ENCODE measurements around the gene LMNB1.
A peak's percentile ranks its signal among the peaks of the same experiment; 100 is the strongest.

The LMNB1 gene, protein sequence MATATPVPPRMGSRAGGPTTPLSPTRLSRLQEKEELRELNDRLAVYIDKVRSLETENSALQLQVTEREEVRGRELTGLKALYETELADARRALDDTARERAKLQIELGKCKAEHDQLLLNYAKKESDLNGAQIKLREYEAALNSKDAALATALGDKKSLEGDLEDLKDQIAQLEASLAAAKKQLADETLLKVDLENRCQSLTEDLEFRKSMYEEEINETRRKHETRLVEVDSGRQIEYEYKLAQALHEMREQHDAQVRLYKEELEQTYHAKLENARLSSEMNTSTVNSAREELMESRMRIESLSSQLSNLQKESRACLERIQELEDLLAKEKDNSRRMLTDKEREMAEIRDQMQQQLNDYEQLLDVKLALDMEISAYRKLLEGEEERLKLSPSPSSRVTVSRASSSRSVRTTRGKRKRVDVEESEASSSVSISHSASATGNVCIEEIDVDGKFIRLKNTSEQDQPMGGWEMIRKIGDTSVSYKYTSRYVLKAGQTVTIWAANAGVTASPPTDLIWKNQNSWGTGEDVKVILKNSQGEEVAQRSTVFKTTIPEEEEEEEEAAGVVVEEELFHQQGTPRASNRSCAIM

DNA sequence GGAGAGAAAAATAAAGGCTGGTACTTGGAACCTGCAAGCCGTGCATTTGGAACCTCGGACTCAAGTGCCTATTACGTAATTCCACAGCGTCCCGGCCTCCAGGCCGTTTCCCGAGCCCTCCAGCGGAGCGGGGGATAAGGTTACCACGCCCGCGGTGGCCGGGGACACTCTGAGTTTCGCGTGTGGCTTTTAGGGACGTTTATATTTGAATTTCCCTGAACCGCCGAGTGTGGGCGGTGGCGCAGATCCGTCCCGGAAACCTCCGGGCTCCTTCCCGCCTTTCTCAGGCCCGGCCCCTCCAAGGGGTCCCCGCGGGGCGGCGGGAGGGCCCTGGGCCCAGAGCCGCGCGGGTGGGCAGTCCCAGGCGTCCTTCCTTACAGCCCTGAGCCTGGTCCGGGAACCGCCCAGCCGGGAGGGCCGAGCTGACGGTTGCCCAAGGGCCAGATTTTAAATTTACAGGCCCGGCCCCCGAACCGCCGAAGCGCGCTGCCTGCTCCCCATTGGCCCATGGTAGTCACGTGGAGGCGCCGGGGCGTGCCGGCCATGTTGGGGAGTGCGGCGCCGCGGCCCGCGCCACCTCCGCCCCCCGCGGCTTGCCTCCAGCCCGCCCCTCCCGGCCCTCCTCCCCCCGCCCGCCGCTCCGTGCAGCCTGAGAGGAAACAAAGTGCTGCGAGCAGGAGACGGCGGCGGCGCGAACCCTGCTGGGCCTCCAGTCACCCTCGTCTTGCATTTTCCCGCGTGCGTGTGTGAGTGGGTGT lies at the start of gene LMNB1:
LMNB1 (plus strand) TSS at position 638 of the 758 bp plus-strand sequence. CDS start 373 bp downstream, outside the sequence.
- TF ChIP-seq, protein P1, sequence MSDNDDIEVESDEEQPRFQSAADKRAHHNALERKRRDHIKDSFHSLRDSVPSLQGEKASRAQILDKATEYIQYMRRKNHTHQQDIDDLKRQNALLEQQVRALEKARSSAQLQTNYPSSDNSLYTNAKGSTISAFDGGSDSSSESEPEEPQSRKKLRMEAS (IDR thresholded peaks at IDR 0.05), result peak; percentile 87
- TF ChIP-seq ZBTB7A (IDR thresholded peaks at IDR 0.05; ENCODE audit: low read depth) (peak; percentile 69; the same call in 1 of the 2 replicates), YY1 (IDR thresholded peaks at IDR 0.05; ENCODE audit: low read depth) (peak; percentile 75; the same call in 1 of the 2 replicates), CEBPB (IDR thresholded peaks at IDR 0.05) (peak; percentile 92), EP300 (IDR thresholded peaks at IDR 0.05; ENCODE audit: borderline replicate concordance) (peak; percentile 61; the same call in 1 of the 2 replicates), CREB1 (IDR thresholded peaks at IDR 0.05; ENCODE audit: low read depth) (no peak; the same call in 1 of the 2 replicates), TEAD4 (IDR thresholded peaks at IDR 0.05) (peak; percentile 46), FOXM1 (IDR thresholded peaks at IDR 0.05; ENCODE audit: borderline replicate concordance, low read depth) (peak; percentile 98), TCF12 (IDR thresholded peaks at IDR 0.05; ENCODE audit: low read depth) (peak; percentile 64), RAD21 (IDR thresholded peaks at IDR 0.05; ENCODE audit: low read depth) (no peak; the same call in 1 of the 2 replicates), EGR1 (IDR thresholded peaks at IDR 0.05) (peak; percentile 87), TAF1 (IDR thresholded peaks at IDR 0.05; ENCODE audit: low read depth) (peak; percentile 40; the same call in 1 of the 2 replicates), NFIC (IDR thresholded peaks at IDR 0.05) (peak; percentile 56)
- TF ChIP-seq, protein P2, sequence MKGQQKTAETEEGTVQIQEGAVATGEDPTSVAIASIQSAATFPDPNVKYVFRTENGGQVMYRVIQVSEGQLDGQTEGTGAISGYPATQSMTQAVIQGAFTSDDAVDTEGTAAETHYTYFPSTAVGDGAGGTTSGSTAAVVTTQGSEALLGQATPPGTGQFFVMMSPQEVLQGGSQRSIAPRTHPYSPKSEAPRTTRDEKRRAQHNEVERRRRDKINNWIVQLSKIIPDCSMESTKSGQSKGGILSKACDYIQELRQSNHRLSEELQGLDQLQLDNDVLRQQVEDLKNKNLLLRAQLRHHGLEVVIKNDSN (IDR thresholded peaks at IDR 0.05), result peak; percentile 97
- TF ChIP-seq, protein P3, sequence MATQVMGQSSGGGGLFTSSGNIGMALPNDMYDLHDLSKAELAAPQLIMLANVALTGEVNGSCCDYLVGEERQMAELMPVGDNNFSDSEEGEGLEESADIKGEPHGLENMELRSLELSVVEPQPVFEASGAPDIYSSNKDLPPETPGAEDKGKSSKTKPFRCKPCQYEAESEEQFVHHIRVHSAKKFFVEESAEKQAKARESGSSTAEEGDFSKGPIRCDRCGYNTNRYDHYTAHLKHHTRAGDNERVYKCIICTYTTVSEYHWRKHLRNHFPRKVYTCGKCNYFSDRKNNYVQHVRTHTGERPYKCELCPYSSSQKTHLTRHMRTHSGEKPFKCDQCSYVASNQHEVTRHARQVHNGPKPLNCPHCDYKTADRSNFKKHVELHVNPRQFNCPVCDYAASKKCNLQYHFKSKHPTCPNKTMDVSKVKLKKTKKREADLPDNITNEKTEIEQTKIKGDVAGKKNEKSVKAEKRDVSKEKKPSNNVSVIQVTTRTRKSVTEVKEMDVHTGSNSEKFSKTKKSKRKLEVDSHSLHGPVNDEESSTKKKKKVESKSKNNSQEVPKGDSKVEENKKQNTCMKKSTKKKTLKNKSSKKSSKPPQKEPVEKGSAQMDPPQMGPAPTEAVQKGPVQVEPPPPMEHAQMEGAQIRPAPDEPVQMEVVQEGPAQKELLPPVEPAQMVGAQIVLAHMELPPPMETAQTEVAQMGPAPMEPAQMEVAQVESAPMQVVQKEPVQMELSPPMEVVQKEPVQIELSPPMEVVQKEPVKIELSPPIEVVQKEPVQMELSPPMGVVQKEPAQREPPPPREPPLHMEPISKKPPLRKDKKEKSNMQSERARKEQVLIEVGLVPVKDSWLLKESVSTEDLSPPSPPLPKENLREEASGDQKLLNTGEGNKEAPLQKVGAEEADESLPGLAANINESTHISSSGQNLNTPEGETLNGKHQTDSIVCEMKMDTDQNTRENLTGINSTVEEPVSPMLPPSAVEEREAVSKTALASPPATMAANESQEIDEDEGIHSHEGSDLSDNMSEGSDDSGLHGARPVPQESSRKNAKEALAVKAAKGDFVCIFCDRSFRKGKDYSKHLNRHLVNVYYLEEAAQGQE (IDR thresholded peaks at IDR 0.05; ENCODE audit: low read depth), result no peak

DNA sequence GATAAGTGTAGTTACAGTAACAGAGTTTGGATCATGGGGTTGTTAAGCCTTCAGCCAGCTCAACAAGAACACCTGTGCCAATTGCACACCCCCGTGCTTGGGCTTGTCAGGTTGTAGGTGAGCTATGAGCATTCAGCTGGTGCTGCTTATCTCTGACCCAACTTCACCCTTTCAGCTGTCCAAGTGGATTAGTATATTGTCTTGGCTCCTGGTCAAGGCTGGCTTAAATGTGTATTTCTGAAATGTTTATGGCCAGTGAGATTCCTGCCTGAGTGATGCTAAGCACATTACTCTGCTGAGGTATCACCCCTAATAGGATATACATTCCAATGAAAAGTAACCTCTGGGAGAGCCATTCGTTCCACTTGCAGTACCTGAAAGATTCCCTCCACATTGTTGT lies 44.2 kb upstream of the LMNB1 start:
- TF ChIP-seq CREB1 (IDR thresholded peaks at IDR 0.05; ENCODE audit: low read depth) (no peak), CEBPB (IDR thresholded peaks at IDR 0.05) (no peak), EP300 (IDR thresholded peaks at IDR 0.05; ENCODE audit: borderline replicate concordance) (no peak), YY1 (IDR thresholded peaks at IDR 0.05; ENCODE audit: low read depth) (no peak), FOXM1 (IDR thresholded peaks at IDR 0.05; ENCODE audit: borderline replicate concordance, low read depth) (no peak), RAD21 (IDR thresholded peaks at IDR 0.05; ENCODE audit: low read depth) (no peak), TEAD4 (IDR thresholded peaks at IDR 0.05) (no peak), TAF1 (IDR thresholded peaks at IDR 0.05; ENCODE audit: low read depth) (no peak), TCF12 (IDR thresholded peaks at IDR 0.05; ENCODE audit: low read depth) (no peak)
- TF ChIP-seq, protein P3 (IDR thresholded peaks at IDR 0.05; ENCODE audit: low read depth), result no peak
- TF ChIP-seq, protein P2 (IDR thresholded peaks at IDR 0.05), result no peak

DNA sequence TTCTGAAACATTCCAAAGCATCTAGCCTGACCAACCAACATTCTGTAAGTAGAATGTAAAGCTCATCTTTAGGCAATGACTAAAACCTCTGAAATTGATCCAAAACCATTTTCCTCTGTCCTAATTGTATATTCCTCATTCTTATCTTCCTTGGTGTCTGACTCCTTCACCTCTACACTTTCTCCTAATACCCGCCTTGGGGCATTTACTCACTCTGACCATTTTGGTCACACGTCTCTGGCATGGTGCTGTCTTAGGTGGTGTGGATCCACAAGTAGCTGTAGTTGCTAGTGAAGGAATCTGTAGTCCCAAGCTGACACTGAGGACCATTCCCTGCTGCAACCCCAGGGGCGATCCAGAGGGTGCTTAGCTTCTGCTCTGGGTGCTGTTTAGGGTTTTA lies 40.8 kb upstream of the LMNB1 start:
- TF ChIP-seq TEAD4 (IDR thresholded peaks at IDR 0.05) (no peak), TAF1 (IDR thresholded peaks at IDR 0.05; ENCODE audit: low read depth) (no peak)

DNA sequence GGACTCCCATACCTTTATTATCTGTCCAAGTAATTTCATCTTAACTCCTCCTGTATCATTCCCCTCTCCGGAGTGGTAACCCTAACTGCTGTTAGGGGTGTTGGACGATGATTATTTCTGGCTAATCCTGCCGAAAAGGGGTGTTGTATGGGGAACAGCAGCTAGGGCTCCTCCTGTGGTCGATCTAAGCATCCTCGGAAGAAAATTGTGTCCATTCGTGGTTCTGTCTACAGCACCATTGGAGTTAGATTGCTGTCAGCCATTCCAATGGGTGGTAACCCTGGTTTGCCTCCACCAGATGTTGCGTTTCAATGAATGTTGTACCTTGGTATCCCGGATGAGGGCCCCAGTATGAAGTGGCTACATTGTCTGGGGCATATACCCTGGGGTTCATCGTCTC lies 35.6 kb upstream of the LMNB1 start:
- TF ChIP-seq EP300 (IDR thresholded peaks at IDR 0.05; ENCODE audit: borderline replicate concordance), result no peak
- no peak for TF ChIP-seq ZBTB7A (IDR thresholded peaks at IDR 0.05; ENCODE audit: low read depth)
- no peak for TF ChIP-seq FOXM1 (IDR thresholded peaks at IDR 0.05; ENCODE audit: borderline replicate concordance, low read depth)
- TF ChIP-seq, protein P2 (IDR thresholded peaks at IDR 0.05), result no peak
- no peak for TF ChIP-seq NFIC (IDR thresholded peaks at IDR 0.05)
- no peak for TF ChIP-seq EGR1 (IDR thresholded peaks at IDR 0.05)
- no peak for TF ChIP-seq TCF12 (IDR thresholded peaks at IDR 0.05; ENCODE audit: low read depth)
- TF ChIP-seq, protein P3 (IDR thresholded peaks at IDR 0.05; ENCODE audit: low read depth), result no peak
- TF ChIP-seq, protein P1 (IDR thresholded peaks at IDR 0.05), result no peak
- no peak for TF ChIP-seq CREB1 (IDR thresholded peaks at IDR 0.05; ENCODE audit: low read depth)
- no peak for TF ChIP-seq RAD21 (IDR thresholded peaks at IDR 0.05; ENCODE audit: low read depth)
- no peak for TF ChIP-seq TAF1 (IDR thresholded peaks at IDR 0.05; ENCODE audit: low read depth)
- TF ChIP-seq YY1 (IDR thresholded peaks at IDR 0.05; ENCODE audit: low read depth), result no peak
- no peak for TF ChIP-seq CEBPB (IDR thresholded peaks at IDR 0.05)
